Measurements from ENCODE around the gene TBXAS1.

Gene TBXAS1

DNA sequence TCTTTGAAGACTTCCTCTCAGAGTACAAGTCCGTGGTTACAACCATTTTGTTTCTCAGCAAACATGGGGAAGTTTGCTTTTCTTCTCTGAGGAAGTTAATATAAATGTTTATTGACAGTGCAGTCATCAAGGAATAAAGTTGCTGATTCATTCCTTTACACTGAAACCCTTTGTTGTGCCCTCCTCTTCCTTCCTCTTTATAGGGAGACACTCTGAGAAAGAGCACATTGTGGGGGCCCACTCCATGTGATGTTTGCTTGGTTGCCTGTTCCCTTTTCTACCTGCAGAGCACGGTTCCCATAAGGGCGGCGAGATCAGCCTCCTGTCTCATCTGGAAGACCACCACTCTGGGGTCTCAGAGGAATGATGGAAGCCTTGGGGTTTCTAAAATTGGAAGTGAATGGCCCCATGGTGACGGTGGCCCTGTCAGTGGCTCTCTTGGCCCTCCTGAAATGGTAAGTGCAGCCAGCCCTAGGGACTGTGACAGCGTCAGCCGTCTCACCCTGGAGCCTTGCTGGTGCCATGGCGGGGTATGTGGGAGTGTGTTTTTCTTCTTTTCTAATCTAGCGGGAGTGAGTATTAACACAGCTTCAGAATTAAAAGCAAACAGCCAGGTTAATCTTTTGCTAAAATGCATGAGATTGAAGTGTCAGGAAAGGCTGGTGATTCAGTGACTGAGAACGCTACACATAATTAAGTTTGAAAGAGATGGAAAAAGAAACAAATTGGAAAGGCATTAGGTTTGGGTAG lies at the start of gene TBXAS1:
Gene TBXAS1 (plus strand): TSS at position 240 of the 750 bp plus-strand sequence. CDS start 127 bp downstream, at position 367.
- DNase-seq = no peak

GRCh38 chr7:139782932-139783331 lies 46.1 kb upstream of the TBXAS1 start:
- DNase-seq = no peak

- DNase-seq = no peak
These were observed 45.2 kb upstream of the TBXAS1 start for GRCh38 chr7:139783647-139784385.

DNA sequence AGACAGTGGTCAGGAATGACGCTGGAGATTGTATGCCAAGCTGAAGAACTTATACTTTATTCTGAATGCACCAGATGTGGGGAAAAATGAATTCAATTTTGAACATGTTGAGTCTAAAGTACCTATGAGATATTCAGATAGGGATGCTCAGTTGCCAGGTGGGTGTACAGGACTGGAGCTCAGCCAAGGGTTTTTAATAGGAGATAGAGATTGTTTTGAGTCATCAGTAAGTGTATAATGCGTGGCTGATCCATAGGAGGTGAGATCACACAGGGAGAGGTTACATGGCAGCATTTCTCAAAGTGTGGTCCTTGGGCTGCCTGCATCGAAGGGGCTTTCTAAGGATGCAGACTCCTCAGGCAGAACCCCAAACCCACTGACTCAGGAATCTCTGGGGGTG lies 44.4 kb upstream of the TBXAS1 start:
- DNase-seq = no peak

GRCh38 chr7:139791316-139791715 lies 37.7 kb upstream of the TBXAS1 start:
- no peak for DNase-seq

DNA sequence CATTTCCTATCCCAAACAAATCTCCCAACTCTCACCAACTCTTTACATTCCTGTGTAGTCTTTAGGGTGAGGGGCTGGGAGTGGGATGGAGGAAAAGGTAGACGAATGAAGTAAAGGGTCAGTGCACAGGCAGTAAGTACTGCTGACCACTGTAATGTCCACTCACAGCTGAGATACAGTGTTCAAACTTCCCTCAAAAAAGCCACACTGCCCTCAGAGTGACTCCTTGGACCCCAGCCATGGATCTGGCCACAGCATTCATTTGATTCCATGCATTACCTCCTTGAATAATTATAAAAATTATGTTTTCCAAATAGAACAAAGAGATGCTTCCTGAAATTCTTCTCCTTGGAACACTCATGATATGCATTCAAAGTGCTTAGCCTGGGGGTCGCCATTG lies 31.5 kb upstream of the TBXAS1 start:
- no peak for DNase-seq

- no peak for DNase-seq
These were observed 30.8 kb upstream of the TBXAS1 start for GRCh38 chr7:139798221-139798620.

GRCh38 chr7:139798892-139799291 lies 30.2 kb upstream of the TBXAS1 start:
- no peak for DNase-seq

DNA sequence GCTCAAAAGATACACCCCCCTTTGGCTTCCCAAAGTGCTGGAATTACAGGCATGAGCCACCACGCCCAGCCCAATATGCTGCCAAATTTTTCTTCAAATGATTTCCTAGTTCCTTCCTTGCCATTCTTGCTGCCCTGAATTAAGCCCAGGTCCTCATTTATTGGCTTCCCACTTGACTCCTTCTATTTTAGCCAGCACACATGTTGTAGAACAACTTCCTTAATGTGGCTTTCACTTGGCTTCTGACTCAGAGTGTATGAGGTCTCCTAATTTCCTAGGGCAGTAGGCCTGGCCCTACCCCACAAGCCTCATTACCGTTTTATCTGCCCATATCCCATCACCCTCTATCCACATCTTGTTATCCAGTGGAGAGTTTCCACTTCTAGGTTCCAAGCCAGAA lies 29.5 kb upstream of the TBXAS1 start:
- DNase-seq = no peak

GRCh38 chr7:139804571-139804970 lies 24.5 kb upstream of the TBXAS1 start:
- no peak for DNase-seq

GRCh38 chr7:139807009-139807408 lies 22.1 kb upstream of the TBXAS1 start:
- DNase-seq = no peak

DNA sequence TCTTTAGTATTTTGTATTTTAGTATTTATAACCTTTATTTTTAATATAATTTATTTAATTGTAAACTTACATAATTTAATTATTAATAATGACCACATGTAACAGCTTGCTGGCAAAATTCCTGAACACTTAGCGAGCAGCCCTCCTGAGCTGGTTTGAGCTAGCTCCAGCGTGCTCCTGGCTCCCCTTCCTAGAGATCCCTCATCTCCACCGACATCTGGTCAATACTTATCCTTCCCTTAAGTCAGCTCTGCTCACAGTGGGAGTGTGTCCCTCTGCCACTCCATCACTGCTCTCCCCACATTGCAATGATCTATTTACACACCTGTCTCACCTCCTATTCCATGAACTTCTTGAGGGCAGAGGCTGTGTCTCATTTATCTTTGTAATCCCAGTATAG lies 20.6 kb upstream of the TBXAS1 start:
- DNase-seq = no peak

- DNase-seq = no peak
These were observed 20.1 kb upstream of the TBXAS1 start for GRCh38 chr7:139808846-139809442.

- no peak for DNase-seq
These were observed 18.0 kb upstream of the TBXAS1 start for GRCh38 chr7:139811066-139811465.

- DNase-seq = no peak
These were observed 15.9 kb upstream of the TBXAS1 start for GRCh38 chr7:139813151-139813550.

- DNase-seq = no peak
These were observed 15.4 kb upstream of the TBXAS1 start for GRCh38 chr7:139813689-139814088.

- no peak for DNase-seq
These were observed 11.8 kb upstream of the TBXAS1 start for GRCh38 chr7:139817249-139817648.

DNA sequence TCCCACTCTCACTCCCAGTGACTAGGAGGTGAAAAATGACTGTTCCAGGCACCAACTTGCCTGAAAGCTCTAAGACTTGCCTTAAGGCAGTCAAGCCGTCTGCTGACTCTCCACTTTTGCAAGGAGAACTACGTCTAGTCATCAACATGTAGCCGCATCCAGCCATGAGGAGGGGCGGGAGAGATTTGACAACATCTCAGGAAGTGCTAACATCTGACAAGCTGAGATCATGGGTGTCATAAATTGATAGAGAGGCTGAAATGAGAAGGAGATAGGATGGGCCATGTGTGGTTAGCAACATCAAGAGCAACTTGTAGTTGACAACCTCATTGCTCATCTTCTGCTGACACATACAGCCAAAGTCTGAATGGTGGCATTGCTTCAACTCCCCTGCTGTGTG lies 9.0 kb upstream of the TBXAS1 start:
- DNase-seq = no peak

- DNase-seq = no peak
These were observed 7.5 kb upstream of the TBXAS1 start for GRCh38 chr7:139821349-139822105.

GRCh38 chr7:139822855-139823254 lies 6.2 kb upstream of the TBXAS1 start:
- no peak for DNase-seq

- DNase-seq = no peak
These were observed 5.0 kb upstream of the TBXAS1 start for GRCh38 chr7:139823959-139824521.

- DNase-seq = no peak
These were observed 3.3 kb upstream of the TBXAS1 start for GRCh38 chr7:139825666-139826290.
